ENCODE results near the gene PUS1.
A peak's percentile ranks its signal among the peaks of the same experiment; 100 is the strongest.

Gene PUS1

GRCh38 chr12:131909752-131910219, 19.3 kb upstream of the PUS1 start:
- TF ChIP-seq CTCF (IDR thresholded peaks at IDR 0.05; ENCODE audit: low read depth, low read length) = no peak
- DNase-seq (ENCODE audit: low read depth, low spot score) = no peak
- H3K4me3 ChIP-seq (ENCODE audit: low read depth, low read length) = no peak overlapping the region
- in situ Hi-C loops (cut with HindIII; ENCODE audit: low sequenced_read_pairs) = no loop called here

GRCh38 chr12:131910302-131911027, 18.6 kb upstream of the PUS1 start:
- no peak for DNase-seq (ENCODE audit: low read depth, low spot score)
- in situ Hi-C loops (cut with HindIII; ENCODE audit: low sequenced_read_pairs) = no loop called here
- H3K4me3 ChIP-seq (ENCODE audit: low read depth, low read length) = no peak overlapping the region
- TF ChIP-seq CTCF (IDR thresholded peaks at IDR 0.05; ENCODE audit: low read depth, low read length) = no peak

- in situ Hi-C loops (cut with HindIII; ENCODE audit: low sequenced_read_pairs) = no loop called here
- no peak for DNase-seq (ENCODE audit: low read depth, low spot score)
- TF ChIP-seq CTCF (IDR thresholded peaks at IDR 0.05; ENCODE audit: low read depth, low read length) = no peak
- H3K4me3 ChIP-seq (ENCODE audit: low read depth, low read length) = no peak overlapping the region
These were observed 17.9 kb upstream of the PUS1 start for GRCh38 chr12:131911028-131911650.

GRCh38 chr12:131911851-131912477, 17.1 kb upstream of the PUS1 start:
- no peak overlapping the region for H3K4me3 ChIP-seq (ENCODE audit: low read depth, low read length)
- DNase-seq (ENCODE audit: low read depth, low spot score) = no peak
- no peak for TF ChIP-seq CTCF (IDR thresholded peaks at IDR 0.05; ENCODE audit: low read depth, low read length)
- in situ Hi-C loops (cut with HindIII; ENCODE audit: low sequenced_read_pairs) = no loop called here

GRCh38 chr12:131912518-131913274, 16.4 kb upstream of the PUS1 start:
- DNase-seq (ENCODE audit: low read depth, low spot score) = peak; percentile 84
- H3K4me3 ChIP-seq (ENCODE audit: low read depth, low read length) = no peak overlapping the region
- TF ChIP-seq CTCF (IDR thresholded peaks at IDR 0.05; ENCODE audit: low read depth, low read length) = peak; percentile 15
- in situ Hi-C loops (cut with HindIII; ENCODE audit: low sequenced_read_pairs) = no loop called here

- in situ Hi-C loops (cut with HindIII; ENCODE audit: low sequenced_read_pairs) = no loop called here
- no peak overlapping the region for H3K4me3 ChIP-seq (ENCODE audit: low read depth, low read length)
- no peak for DNase-seq (ENCODE audit: low read depth, low spot score)
- TF ChIP-seq CTCF (IDR thresholded peaks at IDR 0.05; ENCODE audit: low read depth, low read length) = no peak
These were observed 15.4 kb upstream of the PUS1 start for GRCh38 chr12:131913666-131914065.
